SK-N-SH (cell line): ENCODE data around the gene VWF. TPM values are rescaled to one million over a fixed set of nuclear protein-coding genes. Genes with fewer than 3 reads are reported as not detected.

ENCODE experiments used
- CTCF ChIA-PET: fragments of 300-600, 350-600 bp; formaldehyde crosslinking; extraction: SDS; loops from one replicate; lab custom pipeline; 2021; lab: Yijun Ruan, JAX
- POLR2A ChIA-PET: fragments of 350-600 bp; sonication (Branson Sonifier 250); formaldehyde crosslinking; extraction: SDS; loops from one replicate; lab custom pipeline; 2020; ENCODE audit warnings: antibody characterized with exemption, inconsistent platforms; lab: Yijun Ruan, JAX
- DNase-seq: peaks from one replicate; pipeline ENCODE4 v3.0.0; 2012
- H2AFZ ChIP-seq: fragments of 200-600 bp; sonication (generic); 2 replicates; pipeline ENCODE4 v1.8.1; 2016; ENCODE audit warnings: antibody characterized with exemption, mild to moderate bottlenecking, low read depth
- H3F3A ChIP-seq: fragments of 200-600 bp; sonication (generic); replicated peaks from 2 replicates; pipeline ENCODE3; 2016; ENCODE audit warnings: antibody characterized with exemption, mild to moderate bottlenecking; ENCODE audit not compliant: insufficient read depth
- H3K27ac ChIP-seq, 2 experiments: fragments of 200-500 bp in 1 of 2; fragments of 200-600 bp in 1 of 2; sonication (Bioruptor generic) in 1 of 2; sonication (generic), shearing (Covaris generic) in 1 of 2; 2 replicates each; pipeline versions ENCODE4 v1.5.1 to v1.6.1; 2014 to 2016; ENCODE audit warnings: low read depth in 2 of 2, inconsistent platforms in 1 of 2, low read length in 1 of 2, mild to moderate bottlenecking in 1 of 2, mixed read lengths in 1 of 2
- H3K27me3 ChIP-seq: fragments of 200-600 bp; sonication (generic), shearing (Covaris generic); 2 replicates; pipeline ENCODE4 v1.6.1; 2016; ENCODE audit warnings: mixed run types; ENCODE audit not compliant: insufficient read depth
- H3K36me3 ChIP-seq, 2 experiments: fragments of 200-500 bp in 1 of 2; fragments of 200-600 bp in 1 of 2; sonication (Bioruptor generic) in 1 of 2; sonication (generic) in 1 of 2; replicated peaks in 1 of 2; 2 replicates each; pipeline versions ENCODE3 to v1.5.1; 2014 to 2016; ENCODE audit warnings: low read length in 1 of 2, mild to moderate bottlenecking in 1 of 2; ENCODE audit not compliant: insufficient read depth in 2 of 2, control insufficient read depth in 1 of 2
- H3K4me1 ChIP-seq, 2 experiments: fragments of 200-500 bp in 1 of 2; fragments of 200-600 bp in 1 of 2; sonication (Bioruptor generic) in 1 of 2; sonication (generic), shearing (Covaris generic) in 1 of 2; 2 replicates each; pipeline versions ENCODE4 v1.5.1 to v1.6.1; 2014 to 2016; ENCODE audit warnings: low read depth in 1 of 2, low read length in 1 of 2, mixed run types in 1 of 2; ENCODE audit not compliant: insufficient read depth in 2 of 2, control insufficient read depth in 1 of 2
- H3K4me2 ChIP-seq: fragments of 200-600 bp; sonication (generic), shearing (Covaris generic); 2 replicates; pipeline ENCODE4 v1.6.1; 2017; ENCODE audit warnings: mixed run types
- H3K4me3 ChIP-seq, 2 experiments: fragments of 200-500 bp in 1 of 2; fragments of 200-600 bp in 1 of 2; sonication (Bioruptor generic) in 1 of 2; sonication (generic), shearing (Covaris generic) in 1 of 2; 2 replicates each; pipeline versions ENCODE4 v1.5.1 to v1.8.1; 2014 to 2016; ENCODE audit warnings: low read depth in 2 of 2, inconsistent platforms in 1 of 2, low read length in 1 of 2, mild to moderate bottlenecking in 1 of 2, mixed read lengths in 1 of 2, moderate library complexity in 1 of 2
- H3K79me2 ChIP-seq: fragments of 200-600 bp; sonication (generic); 2 replicates; pipeline ENCODE4 v1.8.1; 2017; ENCODE audit warnings: mild to moderate bottlenecking; ENCODE audit not compliant: insufficient read depth
- H3K9ac ChIP-seq: fragments of 200-600 bp; sonication (generic); 2 replicates; pipeline ENCODE4 v1.6.1; 2017; ENCODE audit warnings: mixed run types
- H3K9me2 ChIP-seq: fragments of 200-600 bp; sonication (generic); 2 replicates; pipeline ENCODE4 v1.6.1; 2017; ENCODE audit warnings: mixed run types
- H3K9me3 ChIP-seq: fragments of 200-600 bp; sonication (generic); 2 replicates; pipeline ENCODE4 v1.6.1; 2017; ENCODE audit warnings: mixed run types, mild to moderate bottlenecking, moderate library complexity
- H4K20me1 ChIP-seq: fragments of 200-600 bp; sonication (generic); 2 replicates; pipeline ENCODE4 v1.6.1; 2017; ENCODE audit warnings: mild to moderate bottlenecking, mixed run types; ENCODE audit not compliant: insufficient read depth
- CTCF ChIP-seq: fragments of 200-600 bp; sonication (generic); IDR thresholded peaks from 2 replicates; pipeline ENCODE4 v1.6.1; 2017; ENCODE audit warnings: antibody characterized with exemption, mild to moderate bottlenecking, moderate library complexity
- ELF1 ChIP-seq: IDR thresholded peaks from 2 replicates; pipeline ENCODE4 v1.4.0; 2012
- FOSL2 ChIP-seq: IDR thresholded peaks from 2 replicates; pipeline ENCODE4 v1.4.0; 2012; ENCODE audit warnings: low read depth, mild to moderate bottlenecking, moderate library complexity, borderline replicate concordance
- FOXJ3 ChIP-seq: sonication (generic); formaldehyde crosslinking; IDR thresholded peaks from 2 replicates; pipeline ENCODE4 v1.5.1; 2020; ENCODE audit warnings: mild to moderate bottlenecking, missing genetic modification reagents
- GABPA ChIP-seq: IDR thresholded peaks from 2 replicates; pipeline ENCODE4 v1.4.0; 2012; ENCODE audit warnings: low read depth, mild to moderate bottlenecking
- IRF3 ChIP-seq: fragments of 150-350 bp; IDR thresholded peaks from 2 replicates; pipeline ENCODE4 v1.6.1; 2016; ENCODE audit warnings: mild to moderate bottlenecking, low read depth, low read length
- JUND ChIP-seq: IDR thresholded peaks from 2 replicates; pipeline ENCODE4 v1.4.0; 2012
- MXI1 ChIP-seq: IDR thresholded peaks from 2 replicates; pipeline ENCODE4 v1.6.1; 2012; ENCODE audit warnings: mild to moderate bottlenecking, low read depth, low read length, improper control_type of control experiment
- RCOR1 ChIP-seq: fragments of 150-350 bp; IDR thresholded peaks from 2 replicates; pipeline ENCODE4 v1.6.1; 2017; ENCODE audit warnings: antibody characterized with exemption, low read length
- REST ChIP-seq: IDR thresholded peaks from 2 replicates; pipeline ENCODE4 v1.6.1; 2012; ENCODE audit warnings: mild to moderate bottlenecking, low read depth, low read length, moderate library complexity
- RXRA ChIP-seq: IDR thresholded peaks from 2 replicates; pipeline ENCODE4 v1.4.0; 2012; ENCODE audit warnings: low read depth, mild to moderate bottlenecking, borderline replicate concordance
- SIN3A ChIP-seq: IDR thresholded peaks from 2 replicates; pipeline ENCODE4 v1.6.1; 2012; ENCODE audit warnings: low read depth, mild to moderate bottlenecking, low read length, moderate library complexity, borderline replicate concordance
- SMC3 ChIP-seq: IDR thresholded peaks from 2 replicates; pipeline ENCODE4 v1.6.1; 2012; ENCODE audit warnings: low read depth, low read length, improper control_type of control experiment
- TEAD4 ChIP-seq: IDR thresholded peaks from 2 replicates; pipeline ENCODE4 v1.4.0; 2012; ENCODE audit warnings: mild to moderate bottlenecking, borderline replicate concordance; ENCODE audit not compliant: insufficient read depth
- USF1 ChIP-seq: IDR thresholded peaks from 2 replicates; pipeline ENCODE4 v1.4.0; 2012; ENCODE audit warnings: low read depth, borderline replicate concordance
- ZBTB33 ChIP-seq: IDR thresholded peaks from 2 replicates; pipeline ENCODE4 v1.4.0; 2012; ENCODE audit warnings: low read depth, borderline replicate concordance
- WGBS: methylation state at CpG from one replicate; pipeline ENCODE4 v1.1.6; 2017; ENCODE audit warnings: low lambda C conversion rate; 5-methylcytosine and 5-hydroxymethylcytosine counted together
- polyA plus RNA-seq, 3 experiments: library from polyadenylated mRNA; depleted of rRNA; stranded (reverse); fragments of >200 nt; gene quantifications; 2 replicates each; pipeline ENCODE4 v1.2.3, GENCODE V29; 2012

VWF gene
- polyA plus RNA-seq, 1 of the 3 experiments (the other 2 are of a cell fraction) = 0.12 TPM

- TF ChIP-seq ELF1 (no peak), ZBTB33 (no peak), SMC3 (no peak)
Observed at GRCh38 chr12:6080149-6081045, 44.1 kb downstream of the VWF start (continued).

GRCh38 chr12:6078398-6079096 lies 45.9 kb downstream of the VWF start:
- Histone ChIP-seq H3K4me1 (peaks cover 3 to 46% of the 10 kb centered on the region in 2 experiments; a peak in 1 of 4 replicates), H3K36me3 (no peaks in the 10 kb centered on the region), H3K27me3 (no peaks in the 10 kb centered on the region), H3K79me2 (no peaks in the 10 kb centered on the region), H3F3A (no peaks in the 10 kb centered on the region), H3K4me2 (no peak overlapping the region), H3K27ac (peak overlapping the region in 1 of 2 experiments; percentile 1; a peak in 1 of 4 replicates), H4K20me1 (no peaks in the 10 kb centered on the region), H2AFZ (no peak overlapping the region), H3K4me3 (no peak overlapping the region), H3K9ac (no peak overlapping the region), H3K9me2 (no peaks in the 10 kb centered on the region), H3K9me3 (no peaks in the 10 kb centered on the region)
- ChIA-PET POLR2A (no interaction called here), CTCF (no interaction called here)
- no peak for DNase-seq
- 100% methylated on average over 3 of the region's 3 CpGs for WGBS
- TF ChIP-seq IRF3 = no peak
- no peak for TF ChIP-seq SIN3A
- no peak for TF ChIP-seq GABPA
- TF ChIP-seq FOXJ3 = no peak
- TF ChIP-seq CTCF = no peak
- TF ChIP-seq RXRA = no peak
- TF ChIP-seq MXI1 = no peak
- no peak for TF ChIP-seq REST
- TF ChIP-seq JUND = no peak
- TF ChIP-seq ZBTB33 = no peak
- TF ChIP-seq RCOR1 = no peak
- TF ChIP-seq USF1 = no peak
- TF ChIP-seq TEAD4 = no peak
- no peak for TF ChIP-seq FOSL2
